ENCODE measurements around the gene GPD2. TPM values are rescaled to one million over a fixed set of nuclear protein-coding genes. Genes with fewer than 3 reads are reported as not detected.

The GPD2 gene
- total and polyA plus RNA-seq, 2 of the 8 experiments (the other 6 are each of a cell fraction or from before 2014, with no cell fraction given) = 8.4 to 43.1 TPM

DNA sequence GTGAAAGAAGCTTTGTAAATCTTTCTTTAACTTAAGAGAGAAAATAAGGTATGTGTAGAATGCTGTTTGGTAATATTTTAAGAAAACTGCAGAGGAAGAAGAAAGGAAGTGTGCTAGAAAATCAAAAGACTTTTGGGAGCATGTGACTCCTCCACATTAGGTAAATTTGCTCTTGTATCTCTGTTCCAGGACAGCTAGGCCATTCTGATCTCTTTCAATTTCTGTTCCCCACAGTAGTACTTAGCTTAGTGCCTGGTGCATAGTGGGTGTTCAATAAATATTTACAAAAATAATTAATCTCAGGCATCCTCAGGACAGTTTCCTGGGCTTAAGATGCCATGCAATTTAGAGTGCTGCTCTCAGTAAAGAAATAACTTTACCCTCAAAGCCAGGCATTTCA is 105.0 kb downstream of the GPD2 start:
- TF ChIP-seq HDAC6 (IDR thresholded peaks at IDR 0.05; ENCODE audit: low read depth, low read length) (no peak), SRF (IDR thresholded peaks at IDR 0.05; ENCODE audit: low read depth, low read length) (no peak), CHD1 (IDR thresholded peaks at IDR 0.05; ENCODE audit: low read depth, low read length) (no peak), CBX8 (IDR thresholded peaks at IDR 0.05; ENCODE audit: borderline replicate concordance, low read depth, low read length) (no peak), SP4 (IDR thresholded peaks at IDR 0.05; ENCODE audit: low read length) (no peak), NANOG (IDR thresholded peaks at IDR 0.05; ENCODE audit: insufficient read depth, low read depth, low read length, poor library complexity, severe bottlenecking) (no peak), MAX (IDR thresholded peaks at IDR 0.05) (no peak), CBX5 (IDR thresholded peaks at IDR 0.05; ENCODE audit: low read depth, low read length) (no peak)
- Histone ChIP-seq H4K8ac (ENCODE audit: extremely low read depth, insufficient read depth, low read length) (no peak overlapping the region), H3K4me1 (replicated peaks in 1 of 4; ENCODE audit: control insufficient read depth in 3 of 4, insufficient read depth in 4 of 4, low read length in 3 of 4) (peaks cover 0 to 3% (median 0%) of the 10 kb centered on the region in 4 experiments; a peak in 1 of 7 replicates), H2BK5ac (ENCODE audit: low read depth, low read length) (no peak overlapping the region), H3K36me3 (ENCODE audit: control insufficient read depth in 2 of 4, insufficient read depth in 4 of 4, low read length in 3 of 4) (no peaks in the 10 kb centered on the region), H2BK20ac (ENCODE audit: low read length) (no peak overlapping the region), H3K56ac (replicated peaks; ENCODE audit: insufficient read length, low read depth, low read length) (no peak overlapping the region), H4K20me1 (replicated peaks in 1 of 2; ENCODE audit: control insufficient read depth in 1 of 2, insufficient read depth in 2 of 2, low read length in 2 of 2) (peaks cover 0 to 2% of the 10 kb centered on the region in 2 experiments), H3K4me3 (ENCODE audit: extremely low read depth in 1 of 4, insufficient read depth in 2 of 4, low read depth in 3 of 4, low read length in 4 of 4) (no peak overlapping the region), H2AK5ac (ENCODE audit: low read depth, low read length) (no peak overlapping the region), H4K91ac (replicated peaks; ENCODE audit: insufficient read length, low read length) (no peak overlapping the region), H3K79me2 (ENCODE audit: control insufficient read depth in 1 of 2, insufficient read depth in 2 of 2, low read length in 2 of 2) (no peaks in the 10 kb centered on the region), H2BK12ac (ENCODE audit: low read depth, low read length) (no peak overlapping the region), H2BK15ac (ENCODE audit: low read length) (no peak overlapping the region), H3K9me3 (ENCODE audit: insufficient read depth in 2 of 2, low read depth in 1 of 2, low read length in 1 of 2) (no peaks in the 10 kb centered on the region), H3K4ac (replicated peaks; ENCODE audit: insufficient read length, low read depth, low read length) (no peak overlapping the region), H3K27me3 (replicated peaks in 1 of 4; ENCODE audit: control insufficient read depth in 3 of 4, extremely low read depth in 1 of 4, insufficient read depth in 3 of 4, low read length in 3 of 4) (no peaks in the 10 kb centered on the region), H2BK120ac (replicated peaks; ENCODE audit: low read depth, low read length) (no peak overlapping the region), H3K27ac (ENCODE audit: low read depth, low read length) (no peak overlapping the region), H3K18ac (ENCODE audit: extremely low read depth, low read length) (no peak overlapping the region), H3K14ac (ENCODE audit: insufficient read length) (no peak overlapping the region), H3K23ac (ENCODE audit: insufficient read length) (no peak overlapping the region), H2AFZ (ENCODE audit: low read length) (no peak overlapping the region), H3K9ac (replicated peaks in 1 of 4; ENCODE audit: extremely low read depth in 1 of 4, low read depth in 3 of 4, low read length in 3 of 4) (no peak overlapping the region), H3K23me2 (ENCODE audit: low read depth, low read length) (no peaks in the 10 kb centered on the region), H4K5ac (ENCODE audit: insufficient read length, low read depth, low read length) (no peak overlapping the region), H3K79me1 (ENCODE audit: low read depth, low read length) (no peaks in the 10 kb centered on the region), H3K4me2 (ENCODE audit: insufficient read depth in 1 of 2, low read depth in 2 of 2, low read length in 2 of 2) (no peak overlapping the region)
- FAIRE-seq (no peak), DNase-seq (ENCODE audit: low read depth in 1 of 2, low spot score in 2 of 2) (no peak)
- ChIA-PET POLR2A (ENCODE audit: partially characterized antibody) (no interaction called here), CTCF (ENCODE audit: partially characterized antibody) (no interaction called here)

Measured in H1 (cell line).